ENCODE data around the gene ZEB1.
"Not testable (repeated sequence)": the region's sequence is repeated elsewhere in the genome, so short reads cannot be mapped to it uniquely, and the experiment has no call there.

Gene ZEB1

DNA sequence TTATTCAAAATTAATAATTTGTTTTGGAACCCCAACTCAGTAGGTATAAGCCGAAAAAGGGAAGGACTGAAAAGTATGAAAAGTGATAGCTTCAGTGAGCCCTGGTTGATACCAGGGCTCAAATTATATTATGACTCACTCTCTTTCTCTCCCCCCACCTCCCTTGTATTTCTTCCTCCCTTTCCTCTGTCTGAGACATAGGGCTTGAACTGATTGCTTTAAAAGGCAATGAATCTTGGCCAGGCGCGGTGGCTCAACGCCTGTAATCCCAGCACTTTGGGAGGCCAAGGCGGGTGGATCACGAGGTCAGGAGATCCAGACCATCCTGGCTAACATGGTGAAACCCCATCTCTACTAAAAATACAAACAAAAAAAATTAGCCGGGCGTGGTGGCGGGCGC, 108.3 kb downstream of the ZEB1 start:
- DNase-seq, result not testable (repeated sequence)

DNA sequence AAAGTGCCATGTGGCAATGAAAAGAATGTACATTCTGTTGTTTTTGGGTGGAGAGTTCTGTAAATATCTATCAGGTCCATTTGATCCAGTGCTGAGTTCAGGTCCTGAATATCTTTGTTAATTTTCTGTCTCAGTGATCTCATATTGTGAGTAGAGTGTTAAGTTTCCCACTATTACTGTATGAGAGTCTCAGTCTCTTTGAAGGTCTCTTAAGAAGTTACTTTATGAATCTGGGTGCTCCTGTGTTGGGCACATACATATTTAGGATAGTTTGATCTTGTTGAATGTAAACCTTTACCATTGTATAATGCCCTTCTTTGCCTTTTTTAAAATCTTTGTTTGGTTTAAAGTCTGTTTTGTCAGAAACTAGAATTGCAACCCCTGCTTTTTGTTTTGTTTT, 109.5 kb downstream of the ZEB1 start:
- not testable (repeated sequence) for DNase-seq

DNA sequence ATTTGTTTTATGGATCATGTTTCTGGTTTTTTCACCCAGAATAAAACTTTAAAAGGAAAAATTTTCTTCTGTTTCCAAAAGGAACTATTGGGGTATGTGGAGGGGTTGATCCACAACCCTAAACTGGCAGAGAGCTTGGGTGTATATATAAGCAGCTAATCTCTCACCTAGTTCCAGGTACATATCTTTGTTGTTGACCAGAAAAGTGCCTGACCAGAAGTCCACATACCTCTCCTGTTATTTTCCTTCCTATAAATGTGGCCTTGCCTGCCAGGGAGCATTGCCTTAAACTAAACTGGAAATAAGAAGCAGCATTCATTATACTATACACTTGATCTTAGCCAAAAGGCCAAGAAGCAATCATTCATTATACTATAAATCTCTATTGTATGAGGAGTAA, 112.0 kb downstream of the ZEB1 start:
- DNase-seq, result no peak

DNA sequence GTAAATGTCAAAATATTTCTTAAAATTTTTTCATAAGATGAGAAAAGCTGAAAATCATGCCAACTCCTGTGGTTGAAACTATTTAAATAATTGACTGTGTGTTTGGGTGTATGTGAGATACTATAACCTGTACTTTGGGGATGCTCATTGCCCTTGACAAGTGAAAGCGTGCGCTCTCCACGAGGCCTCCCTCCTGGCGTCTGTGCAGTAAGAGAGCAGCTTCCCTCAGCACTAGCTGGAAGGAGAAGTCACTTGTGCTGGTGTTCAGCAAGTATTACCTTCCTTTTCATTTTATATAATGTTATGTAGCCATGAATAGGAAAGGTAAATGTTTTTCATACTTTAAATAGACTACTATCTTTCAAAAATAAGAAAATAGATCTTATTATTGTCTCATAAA, 118.9 kb downstream of the ZEB1 start:
- no peak for DNase-seq

DNA sequence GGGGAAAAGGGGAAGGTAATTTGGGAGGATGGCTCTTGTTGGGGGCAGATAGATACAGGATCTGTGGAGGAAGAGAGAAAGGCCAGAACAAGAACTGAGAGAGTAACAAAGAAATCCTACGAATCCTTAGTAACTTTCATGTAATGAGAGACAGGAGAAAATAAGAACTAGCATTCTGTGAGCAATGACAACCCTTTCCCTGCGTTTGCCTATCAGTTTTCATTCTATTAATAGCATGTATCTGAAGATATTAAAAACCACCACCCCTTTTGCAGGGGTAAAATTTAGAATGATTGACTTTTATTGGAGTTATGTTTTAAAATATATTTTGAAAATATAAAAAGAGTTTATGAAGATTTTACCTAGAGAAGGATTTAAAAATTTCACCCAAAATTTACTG, 132.8 kb downstream of the ZEB1 start:
- DNase-seq, result no peak

DNA sequence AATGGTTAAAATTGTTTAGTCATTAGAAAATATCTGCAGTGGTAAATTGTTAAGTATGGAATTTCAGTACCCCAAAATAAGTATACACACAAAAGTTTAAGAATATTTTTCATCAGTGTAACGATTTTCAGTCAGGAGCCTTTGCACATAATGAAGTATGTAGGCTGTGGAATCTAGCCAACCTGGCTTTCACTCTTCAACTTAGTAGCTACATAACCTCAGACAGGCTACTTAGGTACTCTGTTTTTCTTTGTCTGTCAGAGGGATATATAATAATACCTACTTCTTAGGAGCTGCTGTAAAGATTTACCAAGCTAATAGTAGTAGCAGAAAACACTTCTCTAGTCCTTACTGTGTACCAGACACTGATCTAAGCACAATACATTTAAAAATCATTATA, 137.5 kb downstream of the ZEB1 start:
- DNase-seq, result no peak

DNA sequence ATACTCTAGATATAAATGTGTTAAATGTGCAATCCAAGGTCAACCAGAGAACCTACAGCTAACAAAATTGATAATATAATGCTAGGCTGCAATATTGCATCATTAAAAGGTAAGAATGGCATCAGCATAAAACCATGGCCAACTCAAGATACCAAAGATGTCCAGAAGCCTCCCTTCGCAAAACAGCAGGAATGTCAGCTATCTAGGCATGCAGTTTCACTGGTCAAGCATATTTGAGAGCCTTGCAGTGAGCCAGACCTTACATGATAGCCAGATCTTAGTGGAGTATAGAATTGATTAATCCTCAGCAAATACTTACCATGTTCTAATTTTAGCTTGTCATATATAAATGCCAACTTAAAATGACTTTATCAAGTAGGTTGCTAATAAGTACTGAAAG, 138.8 kb downstream of the ZEB1 start:
- DNase-seq, result no peak

DNA sequence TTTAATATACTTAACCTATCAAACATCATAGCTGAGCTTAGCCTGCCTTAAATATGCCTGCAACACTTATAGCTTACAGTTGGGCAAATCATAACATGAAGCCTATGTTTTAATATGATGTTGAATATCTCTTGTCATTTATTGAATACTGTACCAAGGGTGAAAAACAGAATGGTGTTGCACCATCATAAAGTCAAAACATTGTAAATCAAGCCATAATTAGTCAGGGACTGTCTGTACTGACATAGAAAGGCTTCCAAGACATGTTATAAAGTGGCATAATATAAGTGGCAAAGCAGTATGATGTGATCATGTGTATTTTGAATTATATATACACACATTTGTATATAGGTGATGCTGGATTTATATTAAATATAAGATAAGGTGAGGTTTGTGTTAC, 140.0 kb downstream of the ZEB1 start:
- no peak for DNase-seq

DNA sequence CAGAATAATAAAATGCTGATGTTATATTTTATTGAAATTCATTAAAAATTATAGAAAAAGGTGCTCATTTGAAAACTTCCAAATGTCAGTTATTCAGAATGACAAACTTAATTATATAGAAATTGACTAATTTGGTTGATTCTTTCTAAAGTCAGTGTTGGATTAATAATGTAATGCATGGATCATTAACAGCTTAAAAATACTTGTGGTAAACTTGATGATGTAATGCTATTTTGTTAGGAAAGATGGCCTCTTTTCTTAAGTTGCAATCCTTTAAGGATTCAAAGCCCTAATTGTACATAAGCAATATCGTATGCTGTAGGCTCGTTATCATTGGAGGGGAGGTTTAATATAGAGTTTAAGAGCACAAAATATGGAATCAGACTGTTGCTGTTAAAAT, 141.2 kb downstream of the ZEB1 start:
- no peak for DNase-seq

DNA sequence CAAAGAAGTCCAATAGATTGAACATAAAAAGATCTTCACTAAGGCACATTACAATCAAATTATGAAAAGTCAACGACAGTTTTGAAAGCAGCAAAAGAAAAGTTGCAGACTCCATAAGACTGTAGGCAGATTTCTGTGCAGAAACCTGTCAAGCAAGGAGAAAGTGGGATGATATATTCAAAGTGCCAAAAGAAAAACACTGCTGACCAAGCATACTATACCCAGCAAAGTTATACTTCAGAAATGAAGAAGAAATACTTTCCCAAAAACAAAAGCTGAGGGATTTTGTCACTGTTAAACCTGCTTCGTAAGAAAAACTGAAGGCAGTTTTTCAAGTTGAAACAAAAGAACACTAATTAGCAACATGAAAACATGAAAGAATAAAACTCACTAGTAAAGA, 145.5 kb downstream of the ZEB1 start:
- no peak for DNase-seq

DNA sequence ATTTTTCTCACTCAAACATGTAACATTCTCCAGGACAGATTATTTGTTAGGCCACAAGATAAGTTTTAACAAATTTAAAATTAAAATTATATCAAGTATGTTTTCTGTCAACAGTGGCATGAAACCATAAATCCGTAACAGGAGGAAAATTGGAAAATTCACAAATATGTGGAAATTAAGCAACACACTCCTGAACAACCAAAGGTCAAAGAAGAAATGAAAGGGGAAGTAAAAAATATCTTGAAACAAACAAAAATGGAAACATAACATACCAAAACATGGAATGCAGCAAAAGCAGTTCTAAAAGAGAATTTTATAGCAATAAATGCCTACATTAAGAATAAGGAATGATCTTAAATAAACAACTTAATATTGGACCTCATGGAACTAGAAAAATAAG, 147.3 kb downstream of the ZEB1 start:
- DNase-seq, result no peak

DNA sequence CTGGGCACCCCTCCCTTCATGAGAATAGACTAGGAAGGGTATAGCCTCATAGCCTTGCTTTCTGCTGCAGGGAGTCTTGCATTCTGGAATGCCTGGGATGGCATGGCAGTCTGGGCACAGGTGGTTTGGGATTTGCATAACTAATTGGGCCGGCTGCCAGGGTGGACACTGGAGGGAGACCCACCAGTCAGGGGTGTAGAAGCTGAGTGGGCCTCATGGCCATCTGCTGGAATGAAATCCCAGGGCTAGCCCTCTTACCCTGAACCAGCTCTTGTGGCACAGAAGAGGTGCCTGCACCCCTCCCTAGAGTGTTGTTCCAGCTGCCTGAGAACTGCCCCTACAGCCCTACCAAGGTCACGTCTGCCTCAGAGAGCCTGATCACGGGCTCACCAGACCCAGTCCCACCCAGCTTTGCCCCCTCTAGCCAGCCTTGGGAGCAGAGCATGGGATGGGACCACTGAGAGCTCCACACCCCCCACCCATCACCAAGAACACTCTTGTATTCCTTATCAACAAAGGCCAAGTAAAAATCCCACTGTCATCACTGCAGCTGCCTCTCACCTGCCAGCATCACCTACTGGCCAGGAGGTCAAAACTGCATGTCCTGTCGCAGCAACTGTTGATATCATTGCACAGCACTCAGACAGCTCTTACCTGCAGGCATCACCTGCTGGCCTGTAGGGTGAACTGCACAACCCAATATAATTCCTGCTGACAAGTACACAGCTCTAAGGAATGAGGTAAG, 148.9 kb downstream of the ZEB1 start:
- DNase-seq, result no peak

DNA sequence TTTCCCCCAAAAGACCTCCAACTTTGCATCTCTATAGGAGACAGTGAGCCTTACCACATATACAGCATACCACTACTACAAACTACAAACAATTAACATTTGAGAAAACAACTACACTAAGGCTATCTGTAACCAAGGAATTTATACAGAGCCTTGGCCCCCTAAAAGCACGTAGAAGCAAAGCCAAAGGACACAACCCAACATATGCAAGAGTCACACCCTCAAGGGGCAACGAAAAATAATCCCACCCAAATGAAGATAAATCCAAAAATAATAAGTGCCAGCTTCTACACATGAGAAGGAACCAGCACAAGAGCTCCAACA, 149.5 kb downstream of the ZEB1 start:
- no peak for DNase-seq

DNA sequence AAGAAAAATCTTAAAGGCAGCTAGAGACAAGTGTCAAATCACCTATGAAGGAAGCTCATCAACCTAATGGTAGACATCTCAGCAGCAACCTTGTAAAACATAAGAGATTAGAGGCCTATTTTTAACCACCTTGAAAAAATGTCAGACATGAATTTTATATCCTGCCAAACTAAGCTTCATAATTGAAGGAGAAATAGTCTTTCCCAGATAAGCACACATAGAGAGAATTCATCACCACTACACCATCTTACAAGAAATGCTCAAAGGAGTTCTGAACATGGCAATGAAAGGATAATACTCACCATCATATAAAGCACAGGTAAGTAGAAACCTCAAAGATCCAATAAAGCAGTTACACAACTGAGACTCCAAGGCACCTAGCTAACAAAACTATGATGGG, 156.5 kb downstream of the ZEB1 start:
- DNase-seq, result no peak

DNA sequence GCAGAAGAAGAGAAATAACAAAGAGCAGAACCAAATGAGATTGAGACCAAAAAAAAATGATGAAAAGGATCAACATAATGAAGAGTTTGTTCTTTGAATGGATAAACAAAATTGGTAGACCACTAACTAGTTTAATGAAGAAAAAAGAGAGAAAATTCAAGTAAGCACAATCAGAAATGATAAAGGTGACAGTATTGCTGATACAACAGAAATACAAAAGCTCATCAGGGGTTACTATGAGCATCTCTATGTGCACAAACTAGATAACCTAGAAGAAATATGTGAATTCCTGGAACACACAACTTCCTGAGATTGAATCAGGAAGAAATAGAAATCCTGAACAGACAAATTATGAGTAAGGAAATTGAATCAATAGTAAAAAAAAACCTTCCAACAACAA, 157.1 kb downstream of the ZEB1 start:
- DNase-seq, result no peak

DNA sequence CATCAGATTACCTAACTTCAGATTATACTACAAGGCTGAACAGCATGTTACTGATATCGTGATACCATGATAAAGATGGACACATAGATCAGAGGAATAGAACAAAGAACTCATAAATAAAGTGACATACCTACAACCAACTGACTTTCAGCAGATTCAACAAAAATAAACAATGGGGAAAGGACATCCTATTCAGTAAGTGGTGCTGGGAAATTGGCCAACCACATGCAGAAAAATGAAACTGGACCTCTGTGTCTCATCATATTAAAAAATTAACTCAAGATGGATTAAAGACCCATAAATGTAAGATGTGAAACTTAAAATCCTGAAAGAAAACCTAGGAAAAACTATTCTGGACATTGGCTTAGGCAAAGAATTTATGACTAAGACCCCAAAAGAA, 158.6 kb downstream of the ZEB1 start:
- no peak for DNase-seq

DNA sequence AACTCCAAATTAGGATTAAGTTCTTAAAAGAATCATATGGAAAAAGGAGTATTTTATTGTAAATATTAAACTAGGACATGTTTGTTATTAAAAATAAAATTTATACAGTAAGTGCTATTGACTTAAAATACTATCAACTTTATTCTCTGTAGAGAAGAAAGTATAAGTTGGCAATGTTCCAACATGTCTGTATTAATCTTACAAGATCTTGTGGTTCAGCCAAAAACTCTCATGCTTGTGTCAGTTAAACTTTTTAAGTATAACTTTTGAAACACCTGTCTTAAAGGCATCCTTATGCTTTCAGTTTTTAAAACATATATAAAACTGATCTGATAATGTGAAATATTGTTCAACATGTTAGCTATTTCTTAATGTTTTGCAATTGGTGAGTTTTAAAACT, 160.7 kb downstream of the ZEB1 start:
- DNase-seq, result no peak

DNA sequence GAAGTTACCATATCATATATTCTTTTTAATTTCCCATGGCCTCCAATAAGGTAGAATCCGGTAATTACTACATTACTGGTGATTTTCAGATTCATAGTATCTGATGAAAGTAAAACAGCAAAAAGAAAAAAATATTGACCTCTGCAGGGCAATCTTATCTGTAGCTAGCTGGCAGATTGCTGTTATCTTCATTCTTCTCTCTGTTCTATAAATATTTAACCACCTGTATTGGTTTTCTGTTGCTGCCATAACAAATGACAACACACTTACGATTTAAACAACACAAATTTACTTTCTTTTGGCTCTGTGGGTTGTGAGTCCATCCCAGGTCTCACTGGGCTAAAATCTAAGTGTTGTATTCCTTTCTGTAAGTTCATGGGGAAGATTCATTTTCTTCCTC, 164.5 kb downstream of the ZEB1 start:
- no peak for DNase-seq

DNA sequence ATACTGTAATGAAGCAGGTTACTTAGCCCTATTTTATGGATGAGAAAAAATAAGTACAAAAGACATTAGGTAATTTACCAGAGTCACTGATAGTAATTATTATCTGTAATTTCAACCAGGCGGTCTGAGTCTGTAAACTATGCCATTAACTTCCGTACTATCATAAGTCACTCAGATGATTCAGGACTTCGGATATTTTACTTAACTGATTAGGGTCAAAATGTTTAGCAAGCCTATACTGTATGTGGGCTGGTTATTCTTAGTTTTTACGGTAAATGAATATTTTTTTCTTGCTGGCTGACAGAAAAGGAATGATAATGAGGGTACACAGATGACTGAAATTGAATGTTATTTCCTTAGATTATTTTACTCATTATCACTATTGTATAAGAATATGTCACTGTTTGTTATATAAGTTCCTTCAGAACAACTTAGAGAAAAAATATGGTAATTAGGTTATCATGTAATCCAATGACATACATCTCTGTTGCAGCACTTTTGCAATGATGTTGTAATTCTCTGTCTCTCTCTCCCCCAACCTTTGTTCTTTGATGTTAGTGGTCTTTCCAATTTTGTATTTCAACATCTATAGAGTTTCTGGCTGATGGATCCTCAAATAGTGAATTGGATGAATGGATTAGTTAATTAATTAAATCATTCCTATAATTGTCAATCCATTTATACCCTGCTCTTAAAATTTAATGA, 165.6 kb downstream of the ZEB1 start:
- no peak for DNase-seq

DNA sequence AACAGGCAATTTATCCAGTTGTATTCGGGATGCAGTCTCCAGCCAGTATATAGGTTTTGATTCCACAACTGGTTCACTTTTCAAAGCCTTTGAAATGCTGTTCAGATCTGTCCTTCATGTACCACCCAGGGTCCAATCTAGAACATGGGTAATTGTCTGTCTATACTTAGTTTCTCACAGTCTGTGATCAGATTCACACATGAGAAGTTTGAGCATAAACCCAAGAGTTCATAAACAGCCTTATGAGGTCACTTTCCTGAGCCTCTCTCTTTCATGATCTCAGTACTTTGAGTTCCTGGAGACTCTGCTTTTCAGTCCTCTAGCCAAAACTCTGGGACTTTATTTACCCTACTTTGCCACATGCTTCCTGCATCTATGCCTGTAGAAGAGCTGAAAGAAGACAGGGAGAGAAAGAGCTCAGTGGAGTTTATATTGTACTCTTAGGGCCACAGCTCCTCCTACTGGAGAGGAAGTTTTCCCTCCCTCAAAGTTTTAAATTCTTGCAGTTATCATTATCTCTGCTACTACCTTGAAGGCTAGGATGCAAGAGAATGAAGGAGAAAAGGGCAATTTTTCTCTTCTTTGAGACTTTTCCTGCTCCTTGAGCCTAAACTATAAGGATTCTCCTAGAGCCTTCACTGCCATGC, 172.0 kb downstream of the ZEB1 start:
- DNase-seq, result no peak

DNA sequence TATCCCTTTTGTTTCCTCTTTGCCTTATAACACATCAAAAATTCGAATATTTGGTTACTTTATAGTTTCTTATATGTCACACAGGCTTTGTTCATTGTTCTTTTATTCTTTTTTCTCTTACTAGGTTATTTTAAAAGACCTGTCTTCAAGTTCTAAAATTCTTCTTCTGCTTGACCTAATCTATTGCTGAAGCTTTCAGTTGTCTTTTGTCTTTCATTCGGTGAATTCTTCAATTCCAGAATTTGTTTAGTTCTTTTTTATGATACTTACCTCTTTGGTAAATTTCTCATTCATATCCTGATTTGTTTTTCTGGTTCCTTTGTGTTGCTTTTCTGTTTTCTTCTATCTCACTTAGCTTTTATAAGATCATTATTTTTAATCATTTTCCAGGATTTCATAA, 188.4 kb downstream of the ZEB1 start:
- no peak for DNase-seq

DNA sequence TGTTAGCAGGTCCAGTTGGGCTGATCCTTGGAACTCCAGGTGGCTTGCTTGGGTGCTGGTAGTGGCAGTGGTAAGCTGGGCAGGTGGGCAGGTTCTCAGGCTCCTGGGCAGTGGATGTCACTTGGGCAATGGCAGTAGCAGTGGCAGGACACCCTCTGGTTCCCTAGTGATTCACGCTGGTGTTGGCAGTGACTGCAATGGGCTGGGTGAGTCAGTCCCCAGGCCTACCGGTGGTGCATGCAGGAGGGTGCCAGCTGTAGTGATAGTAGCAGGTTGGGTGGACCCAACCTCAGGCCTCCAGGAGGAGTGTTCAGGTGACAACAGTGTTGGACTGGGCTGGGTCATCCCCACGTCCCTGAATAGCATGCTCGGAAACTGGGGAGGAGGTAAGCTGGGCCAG, 189.2 kb downstream of the ZEB1 start:
- no peak for DNase-seq

DNA sequence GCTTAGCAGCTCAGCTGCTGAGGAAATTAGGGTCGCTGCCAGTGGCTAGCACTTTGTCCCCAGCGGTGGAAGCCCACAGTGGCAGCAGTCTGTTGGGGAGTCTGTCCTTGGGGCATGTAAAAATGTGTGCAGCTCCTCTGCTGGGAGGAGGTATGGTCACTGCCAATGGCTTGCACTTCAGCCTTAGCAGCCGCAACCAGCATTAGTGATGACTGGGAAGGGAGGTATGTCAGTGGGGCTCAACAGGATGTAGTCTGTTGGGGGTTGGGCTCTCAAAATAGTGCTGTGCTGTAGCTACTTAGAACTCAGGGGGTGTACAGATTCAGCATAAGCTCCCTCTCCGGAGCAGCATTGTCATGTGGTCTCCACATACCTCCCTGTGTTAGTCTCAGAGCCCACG, 189.9 kb downstream of the ZEB1 start:
- DNase-seq, result no peak

DNA sequence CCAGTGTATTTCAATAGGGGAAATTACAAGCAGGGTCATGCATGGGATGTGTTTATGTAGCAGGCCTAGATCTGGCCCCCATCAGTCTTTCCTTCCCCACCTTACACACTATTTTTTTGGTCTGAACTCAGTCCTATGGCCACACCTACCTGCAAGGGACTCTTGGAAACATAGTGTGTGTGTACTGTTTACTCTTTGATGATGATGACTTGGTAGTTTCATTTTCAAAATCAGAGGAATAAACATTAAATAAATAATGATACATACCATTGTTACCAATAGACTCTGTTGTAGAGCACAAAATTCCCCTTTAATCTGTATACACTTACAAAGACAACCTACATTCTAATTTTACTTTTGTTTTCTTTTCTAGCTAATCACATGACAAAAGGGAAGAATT, 191.0 kb downstream of the ZEB1 start:
- no peak for DNase-seq

DNA sequence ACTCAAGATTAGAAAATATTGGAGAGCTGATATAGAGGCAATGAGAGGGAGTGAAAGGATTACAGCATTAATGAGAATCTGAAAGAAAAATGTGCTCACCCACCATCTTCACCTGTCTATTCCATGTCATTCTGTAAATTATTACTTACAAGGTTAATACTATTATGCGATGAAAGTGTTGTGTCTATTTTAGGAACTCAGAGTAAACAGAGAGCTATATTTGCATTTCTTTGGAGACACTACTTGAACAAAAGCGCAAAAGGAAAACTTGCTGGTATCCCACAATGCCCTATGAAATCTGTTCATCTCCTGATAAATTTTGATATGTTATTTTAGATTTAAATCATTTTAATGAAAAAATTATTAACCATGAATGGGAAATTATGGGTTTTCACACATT, 196.1 kb downstream of the ZEB1 start:
- DNase-seq, result no peak
